GM12891 (cell line): ENCODE data around the gene PRR20G.

Experiments used
- POLR2A ChIP-seq: IDR thresholded peaks from 2 replicates; pipeline ENCODE4 v1.6.1; 2011; ENCODE audit warnings: low read depth, low read length, control low read depth
- POLR2AphosphoS5 ChIP-seq: IDR thresholded peaks from 2 replicates; pipeline ENCODE4 v1.6.1; 2011; ENCODE audit warnings: low read depth, low read length, control low read depth
- SPI1 ChIP-seq: IDR thresholded peaks from 2 replicates; pipeline ENCODE4 v1.6.1; 2011; ENCODE audit warnings: low read depth, low read length, control low read depth
- TAF1 ChIP-seq: IDR thresholded peaks from 2 replicates; pipeline ENCODE4 v1.6.1; 2011; ENCODE audit warnings: low read depth, low read length, control low read depth

- TF ChIP-seq POLR2A (no peak), SPI1 (no peak), POLR2AphosphoS5 (no peak), TAF1 (no peak)
Measured at GRCh38 chr3:127263037-127263436, 24.8 kb downstream of the PRR20G start.
